GM19324 (cell line): ENCODE data around the gene DYNAP.

Experiments used
- ATAC-seq: cut with Tn5 transposase; IDR thresholded peaks from one replicate; pipeline ENCODE4 v1.9.1; 2021; ENCODE audit warnings: mild to moderate bottlenecking, moderate library complexity; ENCODE audit not compliant: unreplicated experiment, low FRiP score

Gene DYNAP, protein sequence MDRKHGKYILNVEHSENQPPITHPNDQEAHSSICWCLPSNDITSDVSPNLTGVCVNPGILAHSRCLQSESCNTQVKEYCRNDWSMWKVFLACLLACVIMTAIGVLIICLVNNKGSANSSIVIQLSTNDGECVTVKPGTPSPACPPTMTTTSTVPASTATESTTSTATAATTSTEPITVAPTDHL

DNA sequence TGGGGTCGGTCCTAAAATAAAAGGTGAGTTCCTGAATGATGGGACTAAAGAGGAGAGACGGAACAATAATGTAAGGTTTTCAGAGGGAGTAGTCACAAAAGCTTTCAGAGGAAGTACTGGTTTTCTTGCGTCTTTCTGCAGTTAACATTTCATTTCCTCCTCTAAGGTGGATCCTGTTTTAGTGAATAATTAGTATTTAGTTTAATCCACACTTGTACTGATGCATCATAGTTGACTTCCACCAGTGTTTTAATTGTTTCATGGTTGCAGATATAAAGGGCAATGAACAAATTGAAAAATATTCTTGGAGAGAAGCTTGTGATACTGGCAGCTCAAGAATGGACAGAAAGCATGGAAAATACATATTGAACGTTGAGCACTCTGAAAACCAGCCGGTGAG lies at the start of gene DYNAP:
Gene DYNAP (plus strand): TSS at position 301 of the 400 bp plus-strand sequence. CDS start 38 bp downstream, at position 339.
- ATAC-seq = no peak

DNA sequence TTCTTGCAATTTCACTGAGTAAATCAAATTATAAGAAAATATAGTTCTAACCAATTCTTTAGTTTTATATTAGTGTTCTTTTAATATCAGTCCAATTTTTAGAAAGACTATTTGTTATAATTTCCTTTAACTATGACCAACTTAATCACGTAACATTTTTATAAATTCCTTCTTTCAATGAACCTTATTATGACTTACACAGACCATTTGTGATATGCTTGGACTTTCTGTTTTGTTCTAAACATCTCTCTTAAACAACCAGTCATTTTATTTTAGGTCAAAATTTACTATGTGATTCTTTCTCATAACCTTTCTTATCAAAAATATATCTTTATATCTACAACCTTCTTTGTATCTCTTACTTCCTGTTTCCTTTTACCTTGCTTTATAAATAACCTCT lies 39.5 kb upstream of the DYNAP start:
- no peak for ATAC-seq

DNA sequence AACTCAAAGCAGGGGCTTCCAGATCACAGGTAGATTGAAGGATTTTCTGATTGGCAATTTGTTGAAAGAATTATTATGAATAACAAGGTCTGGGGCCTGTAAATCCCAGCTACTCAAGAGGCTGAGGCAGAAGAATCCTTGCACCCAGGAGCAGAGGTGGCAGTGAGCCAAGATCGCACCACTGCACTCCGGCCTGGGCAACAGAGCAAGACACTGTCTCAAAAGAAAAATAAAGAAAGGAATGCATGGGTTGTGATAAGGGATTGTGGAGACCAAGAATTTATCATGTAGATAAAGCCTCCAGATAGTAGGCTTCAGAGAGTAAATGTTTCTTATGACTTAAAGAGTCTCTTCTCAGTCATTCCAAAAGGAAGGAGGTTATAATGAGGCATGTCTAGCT lies 35.8 kb upstream of the DYNAP start:
- no peak for ATAC-seq

DNA sequence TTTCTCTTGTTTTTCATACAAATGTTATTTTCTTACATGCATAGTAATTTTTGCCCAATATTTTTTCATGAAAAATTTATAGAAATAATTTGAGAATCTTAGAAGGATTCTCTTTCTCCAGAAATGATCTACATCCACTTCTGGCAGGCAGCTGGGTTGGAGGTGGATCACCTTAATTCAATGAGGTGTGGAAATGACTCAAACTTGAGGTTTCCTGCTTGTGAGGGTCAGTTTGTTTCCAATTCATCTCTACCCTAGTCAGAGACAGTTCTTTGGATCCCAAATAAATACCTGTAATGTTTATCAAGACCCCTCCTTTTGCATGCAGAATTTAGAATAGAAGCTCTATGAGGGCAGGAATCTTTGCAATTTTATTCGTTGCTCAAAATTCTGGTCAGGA lies 35.0 kb upstream of the DYNAP start:
- no peak for ATAC-seq

DNA sequence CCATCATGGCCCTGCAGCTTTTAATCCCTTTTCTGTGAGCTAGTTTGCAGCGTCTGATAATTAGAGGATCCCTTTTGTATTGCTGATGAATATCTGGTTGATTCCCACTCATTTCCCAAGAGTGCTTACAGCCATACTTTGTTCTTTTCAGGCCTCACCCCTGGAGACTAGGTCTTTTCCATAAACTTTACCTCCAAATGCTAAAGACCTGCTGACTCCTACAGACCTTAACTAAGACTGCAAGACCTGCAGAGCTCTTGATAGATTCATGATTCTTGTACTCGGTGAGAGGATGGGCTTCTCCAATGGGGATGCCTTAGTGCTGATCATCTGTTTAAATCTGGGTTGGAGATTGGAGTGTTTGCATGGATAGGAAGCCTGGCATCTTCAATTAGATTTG lies 33.1 kb upstream of the DYNAP start:
- no peak for ATAC-seq

DNA sequence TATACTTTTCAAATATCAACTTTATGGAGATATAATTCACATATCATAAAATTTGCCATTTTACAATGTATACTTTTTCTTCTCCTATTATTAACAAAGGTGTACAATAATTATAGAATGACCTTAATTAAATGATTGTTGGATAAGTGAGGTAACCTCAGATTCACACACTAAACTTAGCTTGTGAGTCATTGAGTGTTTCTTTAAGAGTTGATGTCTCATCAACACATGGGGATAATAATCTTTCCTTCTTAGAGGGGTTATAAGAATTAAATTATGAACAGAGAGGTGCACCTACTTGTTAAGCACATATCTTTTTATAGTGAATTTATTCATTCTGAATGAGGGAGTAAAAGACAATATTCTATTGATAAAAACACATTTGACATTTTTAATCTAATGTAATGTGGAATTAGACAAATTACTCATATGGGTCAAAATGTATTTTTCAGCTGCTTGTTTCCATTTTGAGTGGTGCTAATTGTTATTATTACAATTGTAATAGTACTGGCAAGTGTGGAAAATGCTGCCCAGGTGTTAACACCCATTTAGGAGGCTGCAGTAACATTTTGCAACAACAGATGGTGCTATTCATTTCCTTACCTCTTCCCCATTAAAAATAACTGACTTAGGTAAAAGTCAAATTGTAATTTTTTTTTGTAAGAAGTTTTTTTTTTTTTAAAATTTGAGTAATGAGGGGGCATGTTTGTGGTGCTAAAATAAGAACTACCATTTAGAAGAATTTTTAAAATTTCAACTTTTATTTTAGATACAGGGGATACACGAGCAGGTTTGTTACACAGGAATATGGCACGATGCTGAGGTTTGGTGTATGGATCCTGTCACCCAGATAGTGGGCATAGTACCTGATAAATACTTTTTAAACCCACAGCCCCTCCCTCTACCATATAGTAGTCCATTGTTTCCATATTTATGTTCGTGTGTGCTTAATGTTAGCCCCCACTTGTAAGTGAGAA lies 32.1 kb upstream of the DYNAP start:
- ATAC-seq = no peak

DNA sequence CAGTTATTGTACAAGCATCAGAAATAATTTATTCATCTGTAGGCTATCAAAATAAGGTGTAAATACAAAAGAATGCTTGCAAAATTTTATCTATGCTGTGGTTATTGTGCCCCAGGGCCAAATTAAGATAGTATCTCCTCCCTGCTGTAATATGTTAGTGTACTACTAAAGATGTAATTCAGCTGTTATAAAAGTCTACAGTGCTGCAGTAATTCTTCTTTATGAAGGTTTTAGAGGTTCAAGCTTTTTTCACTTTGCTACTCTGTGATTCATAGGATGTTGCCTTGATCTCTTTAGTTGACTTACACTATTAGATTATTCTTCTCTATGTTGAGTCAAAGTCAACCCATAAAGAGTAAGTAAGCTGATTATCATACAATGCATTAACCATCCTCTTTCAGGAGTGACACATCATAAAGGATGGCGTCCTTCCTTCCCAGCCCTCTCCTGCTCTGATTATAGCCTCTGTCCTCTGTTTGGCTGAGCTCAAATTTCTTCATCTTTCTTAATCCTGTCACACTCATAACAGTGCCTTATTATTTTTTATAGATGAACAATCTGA lies 29.3 kb upstream of the DYNAP start:
- no peak for ATAC-seq

DNA sequence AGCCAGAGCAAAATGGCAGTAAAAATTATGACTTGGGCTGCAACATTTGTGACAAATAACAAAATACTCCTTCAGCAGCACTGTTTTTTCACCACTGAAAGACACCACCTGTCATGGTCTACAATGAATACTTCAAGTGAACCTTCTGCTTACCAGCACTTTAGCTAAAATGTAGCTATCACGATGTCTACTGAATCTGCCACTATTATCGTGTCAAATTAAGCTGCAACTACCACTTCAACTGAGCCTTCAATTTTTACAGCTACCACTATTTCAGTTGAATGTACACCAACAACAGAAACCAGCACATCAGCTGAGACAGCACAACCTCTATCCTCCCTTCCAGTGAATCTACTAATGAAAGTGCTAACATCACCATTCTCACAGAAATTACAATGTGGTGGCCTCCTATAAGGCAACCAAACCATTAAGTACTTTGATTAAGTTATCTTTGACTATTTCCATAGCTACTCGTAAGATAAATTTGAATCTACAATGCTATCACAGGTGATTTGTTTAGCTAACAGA lies 10.8 kb upstream of the DYNAP start:
- no peak for ATAC-seq

DNA sequence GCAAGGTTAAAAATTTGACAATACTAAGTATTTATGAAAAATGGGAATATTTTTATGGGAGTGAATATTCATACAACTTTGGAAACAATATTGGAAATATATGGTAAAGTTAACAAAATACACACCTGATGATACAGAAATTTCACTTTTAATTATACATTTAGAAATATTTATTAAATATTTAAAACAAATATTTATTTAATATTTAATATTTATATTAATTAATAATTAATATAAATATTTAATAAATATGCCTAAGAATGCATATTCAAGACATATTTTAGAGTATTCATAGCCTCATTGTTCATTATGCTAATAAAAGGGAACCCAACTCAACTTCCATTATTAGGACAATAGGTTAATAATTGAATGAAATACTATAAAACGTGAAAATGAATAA lies 7.0 kb upstream of the DYNAP start:
- ATAC-seq = no peak

DNA sequence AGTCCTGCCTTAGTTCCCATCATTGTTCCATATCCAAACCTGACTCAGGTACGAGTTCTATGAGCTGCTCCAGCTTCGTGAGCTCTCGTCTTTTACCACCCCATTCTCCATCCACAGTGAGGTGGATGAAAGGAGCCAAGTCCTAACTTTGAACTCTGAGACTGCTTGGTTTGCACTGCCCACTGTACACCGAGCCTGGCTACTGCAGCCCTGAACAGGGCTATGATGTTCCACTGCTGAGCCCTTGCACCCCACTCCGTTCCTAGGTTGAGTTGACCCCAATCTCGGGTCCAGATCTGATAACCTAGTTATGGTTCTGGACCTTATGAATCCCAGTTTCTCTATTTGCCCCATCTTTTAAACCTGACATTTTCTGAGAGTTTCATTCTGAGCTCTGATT lies 5.3 kb upstream of the DYNAP start:
- no peak for ATAC-seq

DNA sequence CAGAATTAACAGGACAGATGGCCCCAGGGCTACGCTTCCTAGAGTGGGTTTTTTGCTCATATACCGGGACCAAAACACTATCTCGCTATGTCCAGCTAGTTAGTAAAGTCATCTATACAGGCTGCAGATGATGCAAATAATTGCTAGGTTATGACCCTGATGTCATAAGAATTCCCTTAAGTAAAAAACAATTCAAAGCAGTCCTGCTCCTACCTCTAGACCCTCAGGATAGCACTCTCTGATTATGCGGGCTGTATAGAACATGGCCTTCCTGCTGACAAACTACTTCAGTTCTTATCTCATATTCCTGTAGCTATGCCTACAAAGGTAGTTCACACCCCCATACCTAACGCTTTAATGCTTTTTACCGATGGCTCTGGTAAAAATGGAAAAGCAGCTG lies 13.2 kb downstream of the DYNAP start:
- ATAC-seq = no peak

DNA sequence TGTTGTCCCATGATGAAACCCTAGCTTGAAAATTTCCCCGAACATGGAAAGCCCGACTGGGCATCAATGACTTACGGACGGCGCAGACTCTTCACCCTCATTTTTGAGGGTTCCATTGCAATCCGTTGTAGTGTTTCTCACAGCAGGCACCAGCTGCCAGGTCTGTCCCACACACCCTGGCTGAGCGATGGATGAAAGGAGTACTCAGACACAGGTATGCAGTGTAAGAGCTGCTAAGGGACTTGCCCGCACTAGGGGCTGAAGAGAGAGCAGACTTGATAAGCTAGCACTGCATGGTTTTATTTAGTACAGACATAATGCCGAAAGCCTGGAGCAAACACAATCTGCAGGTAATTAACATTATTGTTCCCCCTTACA lies 15.8 kb downstream of the DYNAP start:
- no peak for ATAC-seq

DNA sequence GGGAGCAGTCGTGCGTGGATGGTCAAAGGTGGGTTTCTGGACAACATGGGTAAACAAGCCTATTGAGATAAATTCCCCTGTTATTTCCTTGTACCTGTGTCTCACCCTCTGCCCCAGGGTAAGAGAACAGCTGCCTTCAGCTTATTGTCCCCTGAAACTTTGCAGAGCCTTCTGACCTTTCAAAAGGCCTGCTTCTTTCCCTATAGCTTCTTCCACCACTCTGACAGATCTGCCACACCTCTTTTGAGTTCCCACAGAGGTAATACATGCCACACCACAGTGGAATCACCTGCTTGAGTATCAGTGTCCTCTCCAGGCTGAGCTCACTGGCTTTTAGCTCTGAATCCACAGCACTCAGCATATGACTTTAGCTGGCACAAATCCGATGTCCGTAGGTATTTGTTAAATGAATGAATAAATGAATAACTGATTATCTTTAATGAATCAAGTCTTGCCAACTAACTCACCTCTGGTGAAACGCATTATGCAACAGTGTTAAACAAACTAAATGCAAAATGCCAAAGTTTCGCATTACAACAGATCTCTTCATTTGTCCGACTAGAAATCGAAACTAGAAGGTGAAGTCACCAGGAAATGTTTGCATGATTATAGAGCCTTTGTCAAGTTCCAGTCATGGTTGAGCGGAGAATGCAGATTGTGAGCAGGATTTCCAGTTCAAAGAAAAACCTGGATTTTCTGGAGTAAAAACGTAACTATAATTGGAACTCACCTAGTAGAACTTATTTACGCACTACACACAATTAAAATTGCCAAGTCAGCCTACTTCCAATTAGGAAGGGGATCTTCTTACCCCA lies 16.4 kb downstream of the DYNAP start:
- ATAC-seq = no peak

DNA sequence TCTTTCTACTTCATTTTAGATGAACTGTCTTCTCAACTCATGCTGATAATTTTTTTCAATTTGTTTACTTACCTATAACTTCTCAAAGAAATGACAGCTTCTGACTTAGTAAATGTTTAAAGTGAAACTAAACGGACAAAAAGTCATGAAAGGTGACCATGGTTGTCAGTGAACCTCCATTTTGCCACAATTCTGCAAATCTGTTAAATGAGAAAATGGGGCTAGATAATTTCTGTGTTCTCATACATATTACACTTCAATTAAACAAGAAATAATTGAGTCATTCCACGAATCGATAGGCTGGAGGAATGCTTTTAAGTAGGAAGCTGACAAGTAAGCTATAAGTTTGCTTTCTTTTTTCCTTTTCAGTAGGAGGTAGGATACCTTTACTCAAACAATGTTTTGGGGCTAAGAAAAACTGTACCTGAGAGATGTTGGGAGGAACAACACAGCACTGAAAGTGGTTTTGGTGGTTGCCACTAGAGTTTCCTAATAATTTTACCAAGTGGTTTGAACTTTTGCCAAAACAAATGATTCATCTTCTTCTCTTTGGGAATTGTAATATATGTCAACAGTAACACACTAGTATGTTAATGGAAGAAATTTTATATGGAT lies 17.1 kb downstream of the DYNAP start:
- ATAC-seq = no peak

DNA sequence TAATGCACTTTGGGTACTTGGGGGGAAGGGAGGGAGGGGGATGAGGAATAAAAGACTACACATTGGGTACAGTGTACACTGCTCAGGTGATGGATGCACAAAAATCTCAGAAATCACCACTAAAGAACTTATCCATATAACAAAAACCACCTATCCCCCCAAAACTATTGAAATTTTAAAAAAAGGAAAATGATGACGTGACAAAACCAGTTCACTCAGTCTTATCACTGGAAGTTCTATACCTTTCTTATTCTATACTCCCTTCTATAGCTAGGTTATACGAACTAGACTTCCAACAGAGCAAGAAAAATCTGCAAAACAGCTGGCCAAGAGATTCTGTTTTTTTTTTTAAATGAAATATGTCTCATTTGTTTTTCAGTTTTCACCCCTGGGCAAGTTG lies 20.8 kb downstream of the DYNAP start:
- ATAC-seq = no peak

DNA sequence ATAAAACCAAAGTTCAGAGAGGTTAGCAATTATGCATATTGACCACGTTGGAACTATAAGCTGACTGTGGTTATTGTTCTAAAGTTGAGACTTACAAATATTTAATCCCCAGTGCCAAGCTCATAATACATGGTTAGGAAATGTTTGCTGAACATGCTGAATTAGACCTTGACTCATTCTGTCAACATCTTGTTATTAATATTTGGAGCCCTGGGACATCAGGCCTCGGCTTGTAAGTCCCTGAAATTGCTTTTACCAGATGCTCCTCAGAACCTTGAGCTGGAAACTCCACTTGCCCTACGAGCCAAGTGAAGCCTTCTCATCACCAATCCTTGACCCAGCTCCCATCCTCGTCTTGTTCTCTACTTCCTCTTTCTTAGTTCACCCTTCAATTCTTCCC lies 21.2 kb downstream of the DYNAP start:
- ATAC-seq = no peak

DNA sequence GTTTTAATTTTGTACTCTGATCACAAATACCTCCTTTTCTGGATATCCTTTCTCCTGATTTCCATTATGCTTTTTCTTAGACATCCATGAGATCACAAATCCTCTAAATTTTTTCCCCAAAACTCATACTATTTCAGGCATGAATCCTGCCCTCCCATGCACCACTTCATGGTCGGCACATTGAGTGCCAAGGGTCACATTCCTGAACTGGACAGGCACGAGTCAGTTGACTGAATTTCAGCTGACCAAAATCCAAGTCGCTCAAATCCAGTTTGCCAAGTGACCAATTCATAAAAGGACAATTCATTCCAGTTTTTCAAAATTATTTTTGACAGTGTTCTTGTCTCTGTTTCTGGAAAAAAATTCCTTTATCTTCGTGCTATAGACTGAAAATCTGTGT lies 22.1 kb downstream of the DYNAP start:
- ATAC-seq = no peak

DNA sequence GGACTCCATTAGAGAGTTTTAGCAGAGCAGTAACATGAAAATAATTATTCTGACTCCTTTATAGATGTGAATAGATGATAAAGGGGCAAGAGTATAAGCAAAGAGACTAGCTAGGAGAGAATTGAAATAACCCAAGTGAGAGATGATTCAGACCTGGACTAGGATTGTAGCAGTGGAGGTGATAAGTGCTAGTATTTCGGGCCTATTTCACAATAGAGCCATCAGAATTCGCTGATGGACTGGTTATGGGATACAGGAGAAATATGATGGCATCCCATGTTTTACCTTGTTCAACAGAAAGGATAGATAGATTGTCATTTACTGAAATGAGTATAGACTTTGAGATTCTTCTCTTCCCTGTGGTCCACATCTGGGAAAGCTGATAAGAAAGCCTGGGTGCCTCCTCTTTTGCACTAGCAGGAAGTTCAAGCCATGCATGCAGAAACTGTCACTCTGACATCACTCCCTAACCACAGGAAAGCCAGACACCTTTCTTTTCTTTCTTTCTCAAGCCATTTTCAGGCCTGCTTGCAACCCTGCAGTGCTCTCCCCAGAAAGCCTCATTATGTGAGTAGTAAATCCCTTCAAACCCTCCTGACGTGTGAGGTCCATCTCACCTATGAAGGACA lies 25.3 kb downstream of the DYNAP start:
- no peak for ATAC-seq

DNA sequence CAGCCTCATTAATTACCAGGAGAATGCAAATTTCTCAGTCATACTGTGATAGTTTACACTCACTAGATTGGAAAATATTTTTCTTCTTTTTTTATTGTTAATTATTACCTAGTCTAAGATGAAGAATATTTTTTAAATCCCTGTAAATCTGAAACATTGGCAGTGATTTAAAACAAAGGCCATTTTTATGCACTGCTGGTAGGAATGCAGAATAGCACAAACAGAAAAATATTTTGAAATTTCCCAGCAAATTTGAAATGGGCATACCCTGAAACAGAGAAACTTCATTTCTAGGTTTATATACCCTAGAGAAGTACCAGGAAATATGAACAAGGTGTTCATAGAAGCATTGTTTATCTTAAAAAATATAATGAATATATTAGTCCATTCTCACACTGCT lies 31.0 kb downstream of the DYNAP start:
- ATAC-seq = no peak

DNA sequence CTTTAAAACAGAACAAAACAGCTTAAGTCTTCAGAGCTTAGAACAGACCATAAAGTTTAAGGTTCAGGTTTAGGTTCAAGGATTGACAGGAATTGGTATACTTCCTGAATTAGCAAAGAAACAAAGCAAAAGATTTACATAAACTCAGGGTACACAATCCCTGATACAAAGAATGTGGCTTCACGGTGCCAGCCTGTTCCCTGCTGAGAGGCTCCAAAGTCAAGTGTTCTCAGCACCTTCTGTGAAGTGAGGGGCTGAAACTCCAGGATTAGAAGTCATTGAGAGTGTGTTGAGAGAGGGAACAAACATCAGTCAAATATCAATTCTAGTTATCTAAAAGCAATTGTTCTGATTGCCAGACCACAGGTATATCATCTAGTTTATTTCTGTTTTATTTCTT lies 35.7 kb downstream of the DYNAP start:
- ATAC-seq = no peak
